GM19351 (cell line): Measurements from ENCODE around the gene HDAC5.
"Not testable (repeated sequence)": the region's sequence is repeated elsewhere in the genome, so short reads cannot be mapped to it uniquely, and the experiment has no call there.

Experiments
- ATAC-seq: cut with Tn5 transposase; IDR thresholded peaks from one replicate; pipeline ENCODE4 v1.9.1; 2021; ENCODE audit warnings: mild to moderate bottlenecking, moderate library complexity; ENCODE audit not compliant: unreplicated experiment

The HDAC5 gene

DNA sequence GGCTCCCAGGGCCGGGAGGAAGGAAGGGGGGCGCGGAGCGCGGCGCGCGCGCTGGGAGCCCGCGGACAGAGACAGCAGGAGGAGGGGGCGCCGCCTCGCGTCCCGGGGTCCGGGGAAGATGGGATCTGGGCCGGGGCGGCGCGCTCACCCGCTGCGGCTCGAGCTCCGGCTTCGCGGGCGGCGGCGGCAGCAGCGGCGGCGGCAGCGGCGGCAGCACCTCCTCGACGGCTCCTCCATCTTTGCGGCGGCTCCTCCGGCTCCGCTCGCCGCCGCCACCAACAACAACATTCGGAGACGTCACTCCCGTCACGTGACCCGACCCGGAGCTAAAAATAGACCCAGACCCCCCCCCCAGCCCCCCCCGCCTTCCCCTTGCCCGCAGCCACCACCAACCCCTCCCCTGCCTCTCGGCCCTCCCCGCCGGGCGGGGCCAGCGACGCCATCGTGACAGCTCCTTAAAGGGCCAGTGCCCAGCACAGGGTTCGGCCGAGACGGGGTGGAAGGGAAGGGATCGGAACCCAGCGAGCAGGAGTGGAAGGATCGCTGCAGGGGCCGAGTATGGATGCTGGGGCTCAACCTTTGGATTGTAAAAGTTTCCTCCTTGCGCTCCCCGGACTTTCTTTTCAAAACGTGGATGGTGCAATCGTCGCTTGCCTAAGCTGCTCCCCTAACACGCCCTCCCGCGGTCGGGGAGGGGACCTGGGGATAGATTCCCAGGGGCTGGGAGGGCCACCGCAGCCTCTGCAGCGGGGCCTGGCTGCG lies at the start of gene HDAC5:
Gene HDAC5, minus strand, starts transcription at position 286 of the 762 bp plus-strand sequence. CDS start 6,126 bp downstream, outside the sequence.
- peak; percentile 81 for ATAC-seq

DNA sequence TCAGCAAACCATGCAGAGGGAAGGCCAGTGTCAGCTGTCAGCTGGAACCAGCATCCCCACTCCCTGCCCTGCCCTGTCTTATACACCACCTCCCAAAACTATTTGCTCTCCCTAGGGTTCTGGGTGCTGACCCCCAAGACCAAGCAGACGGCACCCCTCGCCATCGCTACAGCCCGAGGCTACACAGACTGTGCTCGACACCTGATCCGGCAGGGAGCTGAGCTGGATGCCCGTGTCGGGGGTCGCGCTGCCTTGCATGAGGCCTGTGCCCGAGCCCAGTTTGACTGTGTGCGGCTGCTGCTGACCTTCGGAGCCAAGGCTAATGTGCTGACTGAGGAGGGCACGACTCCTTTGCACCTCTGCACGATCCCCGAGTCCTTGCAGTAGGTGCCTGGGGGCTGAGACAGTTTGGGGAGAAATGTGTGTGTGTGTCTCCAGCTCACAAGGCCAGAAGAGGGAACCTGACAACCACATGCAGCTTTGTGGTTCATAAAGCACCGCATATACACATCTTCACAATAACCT lies 48.6 kb upstream of the HDAC5 start:
- no peak for ATAC-seq

DNA sequence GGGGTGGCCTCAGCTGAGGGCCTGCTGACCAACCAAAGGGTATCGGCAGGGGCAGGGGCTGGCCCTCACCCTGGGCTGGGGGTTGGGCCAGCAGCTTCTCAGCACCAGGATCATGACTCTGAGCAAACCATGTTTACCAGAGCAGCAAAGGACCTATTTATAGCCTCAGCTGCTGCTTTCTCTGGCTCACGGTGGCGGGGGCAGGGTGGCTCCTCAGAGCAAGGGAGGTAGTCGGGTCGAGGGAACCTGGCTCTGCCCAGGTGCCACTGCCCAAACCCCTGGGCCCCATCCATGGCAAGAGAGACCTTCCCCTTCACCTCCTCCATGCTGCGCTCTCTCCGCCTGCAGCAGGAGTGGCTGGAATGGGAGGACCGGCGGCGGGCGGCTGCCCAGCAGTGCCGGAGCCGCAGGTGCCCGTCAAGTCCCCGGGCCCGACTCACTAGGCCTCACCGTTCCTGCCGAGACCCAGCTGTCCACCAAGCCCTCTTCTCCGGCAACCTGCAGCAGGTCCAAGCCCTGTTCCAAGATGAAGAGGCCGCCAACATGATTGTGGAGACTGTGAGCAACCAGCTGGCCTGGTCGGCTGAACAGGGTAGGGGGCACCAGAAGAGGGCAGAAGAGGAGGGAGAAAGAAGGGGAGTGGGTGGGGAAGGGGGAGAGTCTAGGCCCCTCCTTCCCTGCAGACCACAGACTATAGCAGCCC lies 47.2 kb upstream of the HDAC5 start, which contains the start of gene ASB16:
Gene ASB16, plus strand, starts transcription at position 206 of the 703 bp plus-strand sequence. Its CDS starts 86 bp downstream, at position 292.
- ATAC-seq, result no peak

DNA sequence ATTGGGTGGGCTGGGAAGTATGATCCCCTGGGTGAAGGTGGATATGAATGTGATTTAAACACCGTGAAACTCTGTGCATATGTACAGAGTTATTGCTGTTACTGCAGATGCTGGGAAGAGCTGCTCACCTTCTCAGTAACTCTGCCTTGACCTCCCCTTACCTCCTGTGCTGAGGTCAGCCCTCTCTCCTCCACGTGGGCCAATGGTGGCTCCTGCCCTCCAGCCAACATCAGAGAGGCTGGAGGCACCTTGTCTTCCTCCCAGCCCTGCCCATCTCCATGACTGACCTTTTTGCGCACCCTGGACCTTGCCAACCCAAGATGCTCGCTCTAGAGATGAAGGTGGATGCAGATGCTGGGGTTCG lies 46.7 kb upstream of the HDAC5 start:
- ATAC-seq, result no peak

DNA sequence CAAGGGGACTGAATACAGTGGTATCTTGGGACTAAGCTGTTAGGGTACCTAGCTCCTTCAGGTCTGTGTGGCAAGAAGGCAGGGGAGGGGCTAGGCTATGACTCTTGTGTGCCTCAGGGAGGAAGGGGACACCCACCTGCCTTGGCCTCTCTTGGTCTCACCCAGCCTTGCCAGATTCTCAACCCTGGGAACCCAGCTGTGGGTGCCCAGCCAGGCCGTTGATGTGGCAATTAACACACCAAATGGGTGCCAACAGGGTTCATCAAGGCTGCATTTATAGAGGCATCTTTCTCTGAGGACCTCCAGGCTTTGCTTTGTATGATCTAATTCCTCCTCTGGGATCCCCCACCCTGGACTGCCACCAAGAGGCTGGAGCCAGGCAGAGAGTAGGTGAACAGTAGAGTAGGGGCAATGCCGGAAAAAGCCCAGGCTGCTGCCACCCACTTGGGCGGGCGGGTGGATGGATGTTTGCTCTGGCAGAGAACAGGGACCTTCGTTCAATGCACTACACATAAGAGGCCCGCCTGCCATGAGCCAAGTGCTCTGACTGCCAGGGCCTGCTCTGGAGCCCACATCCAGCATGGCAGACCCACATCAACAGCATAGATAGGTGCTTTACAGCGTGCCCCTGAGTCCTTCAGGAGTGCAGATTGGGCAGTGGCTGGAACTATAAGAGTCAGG lies 43.9 kb upstream of the HDAC5 start:
- no peak for ATAC-seq

DNA sequence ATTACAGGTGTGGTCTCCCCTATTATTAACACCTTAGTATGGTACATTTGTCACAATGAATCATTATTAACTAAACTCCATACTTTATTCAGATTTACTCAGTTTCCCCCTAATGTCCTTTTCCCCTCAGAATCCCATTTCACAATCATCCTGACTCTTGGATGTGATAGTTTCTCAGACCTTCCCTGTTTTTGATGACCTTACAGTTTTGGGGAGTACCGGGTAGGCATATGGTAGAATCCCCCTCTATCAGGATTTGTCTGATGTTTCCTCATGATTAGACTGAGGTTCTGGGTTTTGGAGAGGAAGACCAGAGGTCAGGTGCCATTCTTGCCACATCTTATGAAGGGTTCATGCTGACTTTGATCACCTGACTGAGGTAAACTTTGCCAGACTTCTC lies 41.0 kb upstream of the HDAC5 start:
- no peak for ATAC-seq

DNA sequence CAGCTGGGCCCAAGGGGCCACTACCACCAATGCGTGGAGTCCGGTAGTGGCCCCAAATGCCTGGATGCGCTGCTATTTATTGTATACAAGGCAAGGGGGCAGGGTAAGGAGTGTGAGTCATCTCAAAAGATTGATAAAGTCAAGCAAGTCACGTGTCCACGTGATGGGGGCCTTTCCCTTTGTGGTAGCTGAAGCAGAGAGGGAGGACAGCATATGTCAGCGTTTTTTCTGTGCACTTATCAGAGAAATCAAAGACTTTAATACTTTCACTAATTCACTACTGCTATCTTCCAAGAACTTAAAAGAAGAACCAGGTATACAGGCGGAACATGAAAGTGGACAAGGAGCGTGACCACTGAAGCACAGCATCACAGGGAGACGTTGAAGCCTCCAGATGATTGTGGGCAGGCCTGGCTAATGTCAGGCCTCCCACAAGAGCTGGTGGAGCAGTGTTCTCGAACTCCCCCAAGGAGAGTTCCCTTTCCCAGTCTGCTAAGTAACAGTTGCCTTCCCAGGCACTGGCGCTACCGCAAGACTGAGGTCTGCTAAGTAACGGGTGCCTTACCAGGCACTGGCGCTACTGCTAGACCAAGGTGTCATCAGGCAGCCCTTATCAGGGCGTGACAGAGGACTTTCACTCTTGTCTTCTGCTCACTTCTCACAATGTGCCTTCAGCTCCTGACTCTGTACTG lies 36.2 kb upstream of the HDAC5 start:
- ATAC-seq, result no peak

DNA sequence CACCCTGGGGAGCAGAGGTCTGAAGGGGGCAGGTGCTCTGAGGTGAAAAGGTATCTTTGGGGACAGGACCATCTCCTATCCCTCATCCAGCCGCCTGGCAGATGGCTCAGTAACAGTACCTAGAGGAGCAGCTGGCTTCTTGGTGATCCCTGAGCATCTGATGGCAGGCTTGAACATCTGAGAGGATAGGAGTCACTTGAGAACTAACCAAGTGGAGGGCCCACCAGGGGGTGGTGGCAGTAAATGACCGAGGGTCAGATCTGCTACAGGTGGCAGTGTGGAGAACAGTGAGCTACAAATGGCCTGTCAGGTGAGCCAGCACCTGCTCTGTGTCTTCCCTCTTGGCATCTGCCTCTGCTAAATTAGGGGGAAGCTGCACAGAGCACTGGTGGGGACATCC lies 32.0 kb upstream of the HDAC5 start:
- no peak for ATAC-seq

DNA sequence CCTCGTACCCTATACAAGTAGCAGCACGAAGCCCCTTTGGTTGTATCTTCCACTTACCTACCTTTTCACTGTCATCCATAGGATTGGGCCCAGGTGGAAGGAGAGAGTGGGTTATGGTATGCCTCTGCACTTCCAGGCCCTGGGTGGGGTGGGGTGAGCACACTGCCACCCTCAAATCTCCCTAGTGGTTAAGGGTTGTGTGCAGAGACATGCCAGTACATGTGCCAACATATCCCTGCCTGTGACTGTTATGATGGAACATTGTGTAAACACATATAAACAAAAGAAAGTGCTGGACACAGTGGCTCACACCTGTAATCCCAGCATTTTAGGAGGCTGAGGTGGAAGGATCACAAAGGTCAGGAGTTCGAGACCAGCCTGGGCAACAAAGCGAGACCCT lies 29.4 kb upstream of the HDAC5 start:
- no peak for ATAC-seq

DNA sequence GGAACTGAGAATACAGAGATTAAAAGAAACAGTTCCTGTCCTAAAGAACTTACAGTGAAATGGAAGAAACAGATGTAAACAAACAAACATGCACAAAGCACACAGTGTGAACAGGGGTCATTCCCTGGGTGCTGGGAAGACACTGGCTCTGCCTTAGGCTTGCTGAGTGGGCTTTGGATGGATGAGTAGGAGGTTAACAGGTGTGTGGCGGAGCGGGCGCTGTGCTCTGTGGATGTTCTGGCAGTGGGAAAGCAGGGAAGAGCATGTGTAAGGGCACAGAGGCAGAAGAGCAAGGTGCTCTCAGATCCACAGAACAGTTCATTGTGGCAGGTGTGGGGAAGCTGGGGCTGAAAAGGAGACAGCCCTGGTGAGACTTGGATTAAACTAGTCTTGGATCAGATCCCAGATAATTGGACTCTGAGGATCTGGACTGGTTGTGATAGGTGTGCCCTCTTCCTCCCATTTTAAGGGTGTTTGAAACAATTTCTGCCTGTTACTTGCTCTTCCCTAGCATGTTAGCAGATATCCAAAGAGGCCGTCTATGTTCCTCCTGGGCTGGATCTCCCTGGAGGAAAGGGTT lies 26.4 kb upstream of the HDAC5 start:
- ATAC-seq, result no peak

DNA sequence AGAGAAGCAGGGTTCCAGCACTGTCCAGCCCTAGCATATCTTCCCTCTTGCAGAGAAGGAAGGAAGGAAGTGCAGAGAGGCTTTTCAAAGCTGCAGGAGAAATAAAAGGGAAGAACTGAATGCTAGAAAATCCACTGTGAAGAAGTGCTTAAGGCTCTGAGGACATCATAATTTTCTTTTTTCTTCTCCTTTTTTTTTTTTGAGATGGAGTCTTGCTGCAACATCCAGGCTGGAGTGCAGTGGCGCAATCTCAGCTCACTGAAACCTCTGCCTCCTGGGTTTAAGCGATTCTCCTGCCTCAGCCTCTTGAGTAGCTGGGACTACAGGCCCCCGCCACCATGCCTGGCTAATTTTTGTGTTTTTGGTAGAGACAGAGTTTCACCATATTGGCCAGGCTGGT lies 25.6 kb upstream of the HDAC5 start:
- not testable (repeated sequence) for ATAC-seq

DNA sequence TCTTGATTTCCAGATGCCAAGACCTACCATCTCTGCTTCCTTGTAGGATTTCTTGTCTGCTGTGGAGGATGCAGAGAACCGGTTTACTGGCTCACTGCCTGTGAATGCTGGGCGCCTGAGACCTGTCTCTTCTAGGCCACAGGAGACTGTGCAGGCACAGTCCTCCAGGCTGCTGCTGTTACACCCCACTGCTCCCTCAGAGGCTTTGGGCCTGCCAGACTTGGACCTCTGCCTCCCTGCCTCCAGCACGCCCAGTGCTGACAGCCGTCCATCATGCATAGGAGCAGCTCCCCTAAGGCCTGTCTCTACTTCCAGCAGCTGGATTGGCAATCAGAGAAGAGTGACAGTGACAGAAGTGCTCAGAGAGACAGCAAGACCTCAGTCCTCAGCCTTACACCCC lies 24.4 kb upstream of the HDAC5 start:
- ATAC-seq, result no peak

DNA sequence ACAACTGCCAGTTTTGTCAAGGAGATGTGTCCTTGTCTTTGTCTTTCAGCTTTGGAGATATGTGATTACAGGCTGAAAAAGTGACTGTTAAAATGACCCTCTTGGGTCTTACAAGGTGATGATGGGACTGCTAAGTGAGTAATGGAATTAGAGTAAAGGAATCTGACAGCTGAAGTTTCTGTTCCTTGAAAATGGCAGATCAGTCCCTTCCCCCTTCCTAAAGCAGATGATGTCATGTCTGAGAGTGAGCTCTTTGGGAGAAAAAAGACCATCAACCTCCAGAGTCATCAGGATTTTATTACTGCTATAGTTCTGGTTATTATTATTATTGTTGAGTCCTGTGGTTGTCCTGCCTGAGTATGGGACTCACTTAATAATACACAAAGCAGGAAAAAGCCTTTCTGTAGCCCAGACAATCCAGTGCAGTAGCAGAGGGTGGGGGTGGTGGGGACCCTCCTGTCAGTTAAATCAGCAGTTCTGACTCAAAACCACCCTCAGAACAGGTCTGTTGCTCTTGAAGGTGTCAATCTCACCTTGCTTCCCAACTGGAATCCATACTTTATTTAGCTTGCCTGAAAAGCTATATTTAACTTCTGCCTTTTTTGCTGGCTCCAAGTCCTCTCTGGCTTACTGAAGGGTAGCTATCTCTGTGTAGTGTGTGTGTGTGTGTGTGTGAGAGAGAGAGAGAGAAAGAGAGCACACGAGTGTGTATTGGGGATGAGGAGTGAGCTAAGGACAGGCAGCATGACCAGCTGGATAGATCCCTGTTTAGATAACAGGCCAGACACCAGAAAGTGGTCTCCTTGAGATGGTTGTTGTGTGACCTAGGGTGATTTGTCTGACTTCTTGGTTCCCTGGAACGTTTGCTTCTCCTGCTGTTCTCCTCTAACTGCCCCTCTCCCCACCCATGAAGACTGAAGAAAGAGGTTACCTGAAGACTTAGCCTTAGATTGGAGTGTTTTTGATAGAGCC lies 23.2 kb upstream of the HDAC5 start:
- no peak for ATAC-seq

DNA sequence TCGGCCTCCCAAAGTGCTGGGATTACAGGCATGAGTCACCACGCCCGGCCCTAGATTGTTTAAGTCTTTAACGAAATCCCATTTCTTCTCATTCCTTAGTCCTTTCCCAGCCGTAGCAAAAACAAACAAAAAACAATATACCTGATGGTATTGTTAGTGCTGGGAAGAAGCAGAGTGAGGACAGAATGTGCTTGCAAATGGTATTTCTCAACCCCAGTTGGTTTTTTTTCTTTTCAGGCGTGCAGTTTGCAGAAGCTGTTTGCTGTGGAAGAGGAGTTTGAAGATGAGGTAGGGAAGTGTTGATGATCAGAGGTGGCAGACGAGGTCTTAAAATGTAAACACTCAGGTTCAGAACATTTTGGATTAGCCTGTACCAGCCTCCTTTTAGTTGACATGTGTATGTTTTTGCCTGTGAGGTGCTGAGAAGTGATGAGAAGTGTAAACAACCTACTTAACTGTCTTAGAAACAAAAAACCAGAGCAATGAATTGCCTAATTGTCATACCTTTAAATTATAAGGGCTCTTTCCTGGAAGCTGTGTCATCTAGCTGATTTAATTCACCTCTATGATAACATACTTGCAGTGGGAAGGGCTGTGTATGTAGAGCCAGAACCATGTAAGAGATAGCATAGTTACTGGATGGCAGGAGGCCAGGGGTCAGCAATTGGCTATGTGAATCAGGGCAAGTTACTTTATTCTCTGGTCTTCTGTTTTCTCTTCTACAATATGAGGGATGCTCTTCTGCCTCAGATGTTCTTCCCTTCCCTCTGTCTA lies 21.7 kb upstream of the HDAC5 start:
- no peak for ATAC-seq

DNA sequence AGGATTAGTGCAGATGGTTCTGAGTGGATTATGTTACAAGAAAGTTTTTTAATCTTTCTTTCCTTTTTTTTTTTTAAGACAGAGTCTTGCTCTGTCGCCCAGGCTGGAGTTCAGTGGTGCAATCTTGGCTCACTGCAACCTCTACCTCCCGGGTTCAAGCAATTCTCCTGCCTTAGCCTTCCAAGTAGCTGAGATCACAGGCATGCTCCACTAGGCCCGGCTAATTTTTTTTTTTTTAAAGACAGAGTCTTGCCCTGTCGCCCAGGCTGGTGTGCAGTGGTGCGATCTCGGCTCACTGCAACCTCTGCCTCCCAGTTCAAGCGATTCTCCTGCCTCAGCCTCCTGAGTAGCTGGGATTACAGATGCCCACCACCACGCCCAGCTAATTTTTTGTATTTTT lies 20.5 kb upstream of the HDAC5 start:
- ATAC-seq, result not testable (repeated sequence)

DNA sequence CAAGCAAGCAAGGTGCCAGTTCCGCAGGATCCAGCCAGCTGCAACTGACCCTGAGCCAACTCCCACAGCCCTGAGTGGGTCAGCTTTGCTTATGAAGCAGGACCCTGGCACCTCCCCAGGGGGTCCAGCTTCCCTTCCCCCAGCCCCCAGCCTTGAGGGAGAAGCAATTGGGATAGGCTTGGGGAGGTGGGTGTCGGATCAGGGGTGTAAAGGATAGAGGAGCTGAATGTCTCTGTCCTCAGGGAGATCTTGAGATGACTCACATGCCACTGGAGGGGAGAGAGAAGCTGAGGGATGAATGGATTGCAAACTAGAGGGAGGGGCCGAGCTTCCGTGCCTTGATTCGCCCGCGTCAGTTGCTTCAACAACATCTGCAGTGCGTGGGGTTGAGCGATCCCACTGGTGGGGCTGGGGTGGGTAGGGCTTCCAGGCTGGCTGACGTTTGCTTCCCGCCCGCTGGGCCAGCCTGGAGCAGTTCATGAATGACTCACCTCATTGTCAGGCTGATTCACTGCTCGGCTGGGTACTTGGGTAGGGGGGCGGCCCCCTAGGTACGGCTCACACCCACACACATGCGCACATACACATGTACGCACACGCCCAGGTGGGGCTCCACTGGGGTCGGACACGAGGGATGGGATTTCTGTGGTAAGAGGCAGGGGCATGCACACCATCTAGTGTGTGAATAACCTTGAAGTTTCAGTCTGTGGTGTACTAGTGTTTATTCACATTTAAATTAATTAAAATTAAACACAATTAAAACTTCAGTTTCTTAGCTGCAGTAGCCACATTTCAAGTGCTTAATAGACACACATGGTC lies 14.7 kb upstream of the HDAC5 start:
- no peak for ATAC-seq

DNA sequence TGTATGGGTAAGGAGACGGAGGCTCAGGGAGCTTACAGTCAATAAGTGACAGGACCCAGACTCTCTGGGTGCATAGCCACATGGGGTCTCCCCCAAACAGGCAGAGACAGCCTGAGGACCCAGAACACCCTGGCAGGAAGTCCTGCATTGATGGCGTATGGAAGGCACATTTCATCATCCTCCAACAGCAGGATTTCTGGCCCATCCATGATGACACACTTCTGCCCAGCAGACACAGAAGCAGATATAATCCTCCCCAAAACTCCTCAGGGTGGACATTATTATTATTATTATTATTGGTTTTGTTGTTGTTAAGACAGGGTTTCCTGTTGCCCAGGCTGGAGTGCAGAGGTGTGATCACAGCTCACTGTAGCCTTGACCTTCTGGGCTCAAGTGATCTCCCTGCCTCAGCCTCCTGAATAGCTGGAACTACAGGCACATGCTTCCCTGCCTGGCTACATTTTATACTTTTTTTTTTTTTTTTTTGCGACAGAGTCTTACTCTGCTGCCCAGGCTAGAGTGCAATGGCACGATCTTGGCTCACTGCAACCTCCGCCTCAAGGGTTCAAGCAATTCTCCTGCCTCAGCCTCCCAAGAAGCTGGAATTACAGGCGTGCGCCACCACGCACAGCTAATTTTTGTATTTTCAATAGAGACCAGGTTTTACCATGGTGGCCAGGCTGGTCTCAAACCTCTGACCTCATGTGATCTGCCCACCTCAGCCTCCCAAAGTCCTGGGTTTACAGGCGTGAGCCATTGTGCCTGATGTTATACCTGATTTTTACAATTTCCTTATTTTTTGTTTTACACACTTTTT lies 11.5 kb upstream of the HDAC5 start:
- ATAC-seq, result no peak
